Loucy (cell line): ENCODE measurements around the gene RTF1.
A peak's percentile ranks its signal among the peaks of the same experiment; 100 is the strongest.

ENCODE experiments used
- H2AFZ ChIP-seq: fragments of 200-600 bp; sonication (generic); 2 replicates; pipeline ENCODE4 v1.6.0; 2016; ENCODE audit warnings: antibody characterized with exemption, mild to moderate bottlenecking, low read length, moderate library complexity
- H3F3A ChIP-seq: fragments of 200-600 bp; 2 replicates; pipeline ENCODE4 v1.6.0; 2016; ENCODE audit warnings: antibody characterized with exemption, low read depth, mild to moderate bottlenecking
- H3K27me3 ChIP-seq: fragments of 200-600 bp; sonication (generic); 2 replicates; pipeline ENCODE4 v1.6.1; 2014; ENCODE audit warnings: low read length, mild to moderate bottlenecking; ENCODE audit not compliant: insufficient read depth, poor library complexity, severe bottlenecking
- H3K36me3 ChIP-seq: fragments of 200-600 bp; sonication (generic); 2 replicates; pipeline ENCODE4 v1.6.1; 2016; ENCODE audit warnings: low read length; ENCODE audit not compliant: insufficient read depth
- H3K4me1 ChIP-seq: fragments of 200-600 bp; sonication (generic); 2 replicates; pipeline ENCODE4 v1.5.1; 2014; ENCODE audit warnings: low read length, mild to moderate bottlenecking; ENCODE audit not compliant: insufficient read depth, poor library complexity, severe bottlenecking
- H3K4me2 ChIP-seq: fragments of 200-600 bp; sonication (generic); 2 replicates; pipeline ENCODE4 v1.6.0; 2014; ENCODE audit warnings: antibody characterized with exemption, low read length, low read depth, mild to moderate bottlenecking; ENCODE audit not compliant: poor library complexity, severe bottlenecking
- H3K4me3 ChIP-seq: fragments of 200-600 bp; sonication (generic); 2 replicates; pipeline ENCODE4 v1.5.1; 2014; ENCODE audit warnings: low read length, mild to moderate bottlenecking, mixed read lengths; ENCODE audit not compliant: poor library complexity, severe bottlenecking
- H3K79me2 ChIP-seq: fragments of 200-600 bp; sonication (generic); 2 replicates; pipeline ENCODE4 v1.6.1; 2014; ENCODE audit warnings: low read length; ENCODE audit not compliant: insufficient read depth
- H3K9ac ChIP-seq: fragments of 200-600 bp; sonication (generic); 2 replicates; pipeline ENCODE4 v1.6.0; 2014; ENCODE audit warnings: mild to moderate bottlenecking, low read depth, low read length, moderate library complexity; ENCODE audit not compliant: poor library complexity, severe bottlenecking
- H3K9me2 ChIP-seq: fragments of 200-600 bp; sonication (generic); replicated peaks from 2 replicates; pipeline ENCODE4 v1.6.1; 2016; ENCODE audit warnings: low read depth, low read length, mixed read lengths
- H3K9me3 ChIP-seq: fragments of 200-600 bp; sonication (generic); 2 replicates; pipeline ENCODE4 v1.6.1; 2014; ENCODE audit warnings: mild to moderate bottlenecking, antibody characterized with exemption, low read length, low read depth; ENCODE audit not compliant: insufficient read depth
- H4K20me1 ChIP-seq: fragments of 200-600 bp; sonication (generic); 2 replicates; pipeline ENCODE4 v1.6.0; 2014; ENCODE audit warnings: antibody characterized with exemption, low read length, mild to moderate bottlenecking; ENCODE audit not compliant: insufficient read depth, poor library complexity, severe bottlenecking
- CTCF ChIP-seq: fragments of 200-600 bp; sonication (generic); conservative IDR thresholded peaks from 2 replicates; pipeline ENCODE4 v1.5.1; 2014; ENCODE audit warnings: mild to moderate bottlenecking, antibody characterized with exemption, low read length
- EZH2phosphoT487 ChIP-seq: fragments of 200-600 bp; IDR thresholded peaks from 2 replicates; pipeline ENCODE4 v1.6.1; 2018; ENCODE audit warnings: antibody characterized with exemption, mild to moderate bottlenecking, moderate library complexity, borderline replicate concordance

Gene RTF1

GRCh38 chr15:41396111-41396510, 20.8 kb upstream of the RTF1 start:
- H3K4me3 ChIP-seq = no peak overlapping the region
- TF ChIP-seq EZH2phosphoT487 (no peak), CTCF (no peak)
- H3K79me2 ChIP-seq = no peaks in the 10 kb centered on the region
- no peak overlapping the region for H3K9ac ChIP-seq
- H3K9me2 ChIP-seq = no peaks in the 10 kb centered on the region
- H2AFZ ChIP-seq = no peak overlapping the region
- H3K27me3 ChIP-seq = no peaks in the 10 kb centered on the region
- H3F3A ChIP-seq = no peaks in the 10 kb centered on the region
- H3K36me3 ChIP-seq = no peaks in the 10 kb centered on the region; the same call in 1 of the 2 replicates
- H3K9me3 ChIP-seq = no peaks in the 10 kb centered on the region
- no peak overlapping the region for H3K4me2 ChIP-seq
- no peaks in the 10 kb centered on the region for H4K20me1 ChIP-seq
- no peaks in the 10 kb centered on the region for H3K4me1 ChIP-seq

DNA sequence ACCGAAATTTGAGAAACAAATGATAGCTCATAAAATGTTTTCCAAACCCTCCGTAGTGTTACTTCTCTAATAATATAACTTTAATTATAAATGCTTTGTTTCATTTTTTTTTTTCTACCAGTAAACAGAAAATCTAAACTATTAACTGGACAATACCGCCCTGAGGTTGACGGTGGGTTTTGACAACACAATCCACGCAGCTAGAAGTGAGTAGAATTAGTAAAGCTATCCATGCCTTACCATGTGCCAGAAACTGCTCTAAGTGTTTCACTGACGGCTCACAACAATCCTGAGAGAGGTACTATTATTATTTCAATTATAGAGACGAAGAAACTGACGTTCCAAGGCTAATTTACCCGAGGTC, 15.0 kb upstream of the RTF1 start:
- no peaks in the 10 kb centered on the region for H3K9me2 ChIP-seq
- H2AFZ ChIP-seq = peak overlapping the region; percentile 92
- no peaks in the 10 kb centered on the region for H3K9me3 ChIP-seq
- no peaks in the 10 kb centered on the region for H4K20me1 ChIP-seq
- H3K79me2 ChIP-seq = peaks cover 18% of the 10 kb centered on the region
- H3K36me3 ChIP-seq = no peaks in the 10 kb centered on the region
- H3K27me3 ChIP-seq = no peaks in the 10 kb centered on the region
- H3F3A ChIP-seq = no peaks in the 10 kb centered on the region
- H3K4me1 ChIP-seq = peaks cover 4% of the 10 kb centered on the region
- peak overlapping the region; percentile 66 for H3K4me2 ChIP-seq
- TF ChIP-seq CTCF = no peak
- TF ChIP-seq EZH2phosphoT487 = no peak
- H3K4me3 ChIP-seq = peak overlapping the region; percentile 93
- H3K9ac ChIP-seq = peak overlapping the region; percentile 89

- TF ChIP-seq CTCF (no peak), EZH2phosphoT487 (no peak)
Observed at GRCh38 chr15:41407341-41407740, 9.6 kb upstream of the RTF1 start.

More at GRCh38 chr15:41407341-41407740, 9.6 kb upstream of the RTF1 start:
- Histone ChIP-seq H2AFZ (no peak overlapping the region), H3K4me3 (no peak overlapping the region), H4K20me1 (no peaks in the 10 kb centered on the region), H3K9ac (no peak overlapping the region), H3K27me3 (no peaks in the 10 kb centered on the region), H3K9me2 (no peaks in the 10 kb centered on the region), H3K4me1 (peaks cover 4% of the 10 kb centered on the region), H3K79me2 (peaks cover 9% of the 10 kb centered on the region; the same call in 1 of the 2 replicates), H3F3A (no peaks in the 10 kb centered on the region), H3K36me3 (no peaks in the 10 kb centered on the region), H3K4me2 (no peak overlapping the region), H3K9me3 (no peaks in the 10 kb centered on the region)
